ENCODE measurements around the gene C15orf39.
"Not testable (repeated sequence)": the region's sequence is repeated elsewhere in the genome, so short reads cannot be mapped to it uniquely, and the experiment has no call there.

The C15orf39 gene

DNA sequence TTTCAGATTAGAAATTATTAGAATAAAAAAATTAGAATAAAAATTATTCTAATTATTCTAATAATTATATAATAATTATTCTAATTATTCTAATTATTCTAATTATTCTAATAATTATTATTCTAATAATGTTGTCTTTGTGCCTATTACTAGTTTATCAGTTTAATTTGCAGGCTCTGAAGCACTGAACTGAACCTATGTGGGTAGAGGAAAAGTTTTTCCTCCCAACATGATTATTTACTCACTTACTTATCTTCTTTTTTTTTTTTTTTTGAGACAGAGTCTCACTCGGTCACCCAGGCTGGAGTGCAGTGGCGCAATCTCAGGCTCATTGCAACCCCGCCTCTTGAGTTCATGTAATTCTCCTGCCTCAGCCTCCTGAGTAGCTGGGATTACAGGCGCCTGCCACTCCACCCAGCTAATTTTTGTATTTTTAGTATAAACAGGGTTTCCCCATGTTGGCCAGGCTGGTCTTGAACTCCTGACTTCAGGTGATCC lies 39.7 kb upstream of the C15orf39 start:
- Histone ChIP-seq H3K9me3 (ENCODE audit: low read length) (no peaks in the 10 kb centered on the region), H3K9me2 (ENCODE audit: low read depth, low read length) (no peaks in the 10 kb centered on the region), H4K20me1 (ENCODE audit: insufficient read depth, low read length) (no peaks in the 10 kb centered on the region), H2AFZ (ENCODE audit: low read length) (no peak overlapping the region), H3K4me1 (ENCODE audit: insufficient read depth, low read length, severe bottlenecking) (no peaks in the 10 kb centered on the region), H3K79me2 (ENCODE audit: insufficient read depth, low read length) (no peaks in the 10 kb centered on the region), H3K27ac (ENCODE audit: low read depth, low read length, poor library complexity, severe bottlenecking) (no peak overlapping the region), H3K36me3 (ENCODE audit: insufficient read depth, low read length) (no peaks in the 10 kb centered on the region), H3K27me3 (ENCODE audit: insufficient read depth, low read length) (peaks cover 6% of the 10 kb centered on the region; the same call in 1 of the 2 replicates), H3K4me2 (ENCODE audit: low read length) (no peak overlapping the region), H3F3A (ENCODE audit: insufficient read depth, low read length) (no peaks in the 10 kb centered on the region), H3K4me3 (ENCODE audit: low read depth, low read length, poor library complexity, severe bottlenecking) (no peak overlapping the region), H3K9ac (ENCODE audit: low read length) (no peak overlapping the region)
- TF ChIP-seq EZH2 (IDR thresholded peaks at IDR 0.05; ENCODE audit: borderline replicate concordance, low read length), result no peak
- TF ChIP-seq, protein P1, sequence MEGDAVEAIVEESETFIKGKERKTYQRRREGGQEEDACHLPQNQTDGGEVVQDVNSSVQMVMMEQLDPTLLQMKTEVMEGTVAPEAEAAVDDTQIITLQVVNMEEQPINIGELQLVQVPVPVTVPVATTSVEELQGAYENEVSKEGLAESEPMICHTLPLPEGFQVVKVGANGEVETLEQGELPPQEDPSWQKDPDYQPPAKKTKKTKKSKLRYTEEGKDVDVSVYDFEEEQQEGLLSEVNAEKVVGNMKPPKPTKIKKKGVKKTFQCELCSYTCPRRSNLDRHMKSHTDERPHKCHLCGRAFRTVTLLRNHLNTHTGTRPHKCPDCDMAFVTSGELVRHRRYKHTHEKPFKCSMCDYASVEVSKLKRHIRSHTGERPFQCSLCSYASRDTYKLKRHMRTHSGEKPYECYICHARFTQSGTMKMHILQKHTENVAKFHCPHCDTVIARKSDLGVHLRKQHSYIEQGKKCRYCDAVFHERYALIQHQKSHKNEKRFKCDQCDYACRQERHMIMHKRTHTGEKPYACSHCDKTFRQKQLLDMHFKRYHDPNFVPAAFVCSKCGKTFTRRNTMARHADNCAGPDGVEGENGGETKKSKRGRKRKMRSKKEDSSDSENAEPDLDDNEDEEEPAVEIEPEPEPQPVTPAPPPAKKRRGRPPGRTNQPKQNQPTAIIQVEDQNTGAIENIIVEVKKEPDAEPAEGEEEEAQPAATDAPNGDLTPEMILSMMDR (IDR thresholded peaks at IDR 0.05; ENCODE audit: low read length), result no peak

DNA sequence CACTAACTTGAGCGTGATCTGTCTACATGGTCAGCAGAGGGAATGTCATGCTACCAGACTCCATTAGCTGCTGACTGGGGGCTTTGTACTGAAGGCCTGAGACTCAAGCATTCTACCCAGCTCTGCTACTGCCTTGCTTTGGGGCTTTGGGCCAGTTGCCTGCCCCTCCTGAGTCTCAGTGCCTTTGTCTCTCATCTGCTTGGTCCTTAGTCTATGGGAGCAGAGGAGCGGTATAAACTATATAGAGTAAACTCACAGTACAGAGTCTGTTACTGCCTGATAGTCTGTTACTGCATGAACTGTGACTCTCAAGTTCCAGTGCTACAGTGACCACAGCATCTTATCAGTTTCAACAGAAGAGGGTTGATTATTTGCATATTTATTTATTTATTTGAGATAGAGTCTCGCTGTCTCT lies 38.5 kb upstream of the C15orf39 start:
- H3K27me3 ChIP-seq (ENCODE audit: insufficient read depth, low read length), result peaks cover 6% of the 10 kb centered on the region; the same call in 1 of the 2 replicates
- no peaks in the 10 kb centered on the region for H3K36me3 ChIP-seq (ENCODE audit: insufficient read depth, low read length)
- H3K9me2 ChIP-seq (ENCODE audit: low read depth, low read length), result no peaks in the 10 kb centered on the region
- TF ChIP-seq, protein P1 (IDR thresholded peaks at IDR 0.05; ENCODE audit: low read length), result no peak
- TF ChIP-seq EZH2 (IDR thresholded peaks at IDR 0.05; ENCODE audit: borderline replicate concordance, low read length), result no peak
- H3K27ac ChIP-seq (ENCODE audit: low read depth, low read length, poor library complexity, severe bottlenecking), result no peak overlapping the region
- no peaks in the 10 kb centered on the region for H3F3A ChIP-seq (ENCODE audit: insufficient read depth, low read length)
- H2AFZ ChIP-seq (ENCODE audit: low read length), result no peak overlapping the region
- no peaks in the 10 kb centered on the region for H3K79me2 ChIP-seq (ENCODE audit: insufficient read depth, low read length)
- H3K9ac ChIP-seq (ENCODE audit: low read length), result no peak overlapping the region
- no peaks in the 10 kb centered on the region for H3K4me1 ChIP-seq (ENCODE audit: insufficient read depth, low read length, severe bottlenecking)
- no peaks in the 10 kb centered on the region for H4K20me1 ChIP-seq (ENCODE audit: insufficient read depth, low read length)
- H3K9me3 ChIP-seq (ENCODE audit: low read length), result no peaks in the 10 kb centered on the region
- no peak overlapping the region for H3K4me2 ChIP-seq (ENCODE audit: low read length)
- H3K4me3 ChIP-seq (ENCODE audit: low read depth, low read length, poor library complexity, severe bottlenecking), result no peak overlapping the region

DNA sequence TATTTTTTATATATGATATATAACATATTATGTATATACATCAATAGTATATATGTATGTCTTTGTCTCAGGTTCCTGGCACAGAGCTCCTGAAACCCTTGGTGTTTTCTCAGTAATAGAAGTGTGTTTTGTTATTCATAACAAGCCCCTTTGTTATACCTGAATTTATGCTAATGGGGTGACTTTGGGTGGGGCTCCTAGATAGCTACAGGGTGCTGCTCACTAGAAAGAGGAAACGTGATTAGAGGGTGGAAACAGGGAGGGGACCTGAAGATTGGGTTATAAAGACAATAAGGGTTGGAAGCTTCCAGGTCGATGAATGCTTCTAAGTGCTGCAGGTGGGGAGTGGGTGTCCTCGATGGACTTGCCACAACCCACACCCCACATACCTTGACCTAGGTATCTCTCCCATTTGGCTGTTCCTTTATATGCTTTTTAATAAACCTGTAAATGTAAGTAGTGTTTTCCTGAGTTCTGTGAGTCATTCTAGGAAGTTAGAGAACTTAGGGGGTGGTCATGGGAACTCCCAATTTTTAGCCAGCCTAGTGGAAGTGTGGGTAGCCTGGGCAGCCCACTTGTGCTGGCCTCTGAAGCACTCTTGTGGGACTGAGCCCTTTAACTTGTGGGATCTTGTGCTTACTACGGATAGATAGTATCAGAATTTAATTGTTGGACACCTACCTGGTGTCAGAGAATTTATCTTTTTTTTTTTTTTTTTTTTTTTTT lies 36.9 kb upstream of the C15orf39 start:
- no peaks in the 10 kb centered on the region for H3F3A ChIP-seq (ENCODE audit: insufficient read depth, low read length)
- H2AFZ ChIP-seq (ENCODE audit: low read length), result no peak overlapping the region
- H3K79me2 ChIP-seq (ENCODE audit: insufficient read depth, low read length), result no peaks in the 10 kb centered on the region
- no peaks in the 10 kb centered on the region for H4K20me1 ChIP-seq (ENCODE audit: insufficient read depth, low read length)
- no peak overlapping the region for H3K4me2 ChIP-seq (ENCODE audit: low read length)
- no peaks in the 10 kb centered on the region for H3K9me3 ChIP-seq (ENCODE audit: low read length)
- no peak overlapping the region for H3K27ac ChIP-seq (ENCODE audit: low read depth, low read length, poor library complexity, severe bottlenecking)
- H3K36me3 ChIP-seq (ENCODE audit: insufficient read depth, low read length), result no peaks in the 10 kb centered on the region
- no peaks in the 10 kb centered on the region for H3K9me2 ChIP-seq (ENCODE audit: low read depth, low read length)
- H3K4me1 ChIP-seq (ENCODE audit: insufficient read depth, low read length, severe bottlenecking), result no peaks in the 10 kb centered on the region
- no peak overlapping the region for H3K9ac ChIP-seq (ENCODE audit: low read length)
- H3K27me3 ChIP-seq (ENCODE audit: insufficient read depth, low read length), result peaks cover 6% of the 10 kb centered on the region; the same call in 1 of the 2 replicates
- H3K4me3 ChIP-seq (ENCODE audit: low read depth, low read length, poor library complexity, severe bottlenecking), result no peak overlapping the region
- TF ChIP-seq, protein P1 (IDR thresholded peaks at IDR 0.05; ENCODE audit: low read length), result no peak
- no peak for TF ChIP-seq EZH2 (IDR thresholded peaks at IDR 0.05; ENCODE audit: borderline replicate concordance, low read length)

DNA sequence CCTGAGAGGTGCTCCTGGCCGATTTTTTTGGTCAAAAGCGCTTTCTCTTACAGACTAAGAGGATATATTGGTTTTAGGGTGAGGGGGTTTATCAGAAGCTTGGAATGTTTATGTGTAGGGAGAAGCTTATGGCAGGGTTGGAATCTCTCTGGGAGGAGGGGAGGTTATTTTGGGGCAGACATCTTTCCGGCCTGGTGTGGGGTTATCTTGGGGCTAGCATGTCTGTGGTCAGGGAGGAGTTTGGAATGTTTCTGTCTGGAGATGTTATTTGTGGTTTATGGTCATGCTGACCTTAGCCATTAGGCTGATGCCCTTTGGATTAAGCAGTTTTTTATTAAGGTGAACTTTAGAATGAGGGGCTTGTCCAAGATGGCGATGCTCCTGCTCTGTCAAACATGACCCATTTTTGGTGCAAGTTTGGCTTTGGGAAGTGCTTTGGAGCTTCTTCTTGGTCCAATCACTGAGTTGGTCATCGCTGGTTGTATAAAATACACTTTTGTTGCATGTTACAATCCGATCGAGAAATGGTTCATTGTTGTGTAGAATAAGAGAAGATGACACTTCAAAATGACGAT lies 35.1 kb upstream of the C15orf39 start:
- H3K27me3 ChIP-seq (ENCODE audit: insufficient read depth, low read length), result peaks cover 10% of the 10 kb centered on the region; the same call in 1 of the 2 replicates
- H2AFZ ChIP-seq (ENCODE audit: low read length); H3K36me3 ChIP-seq (ENCODE audit: insufficient read depth, low read length); H3K9me3 ChIP-seq (ENCODE audit: low read length); H3K79me2 ChIP-seq (ENCODE audit: insufficient read depth, low read length); H3K9me2 ChIP-seq (ENCODE audit: low read depth, low read length); H3K4me1 ChIP-seq (ENCODE audit: insufficient read depth, low read length, severe bottlenecking); H3K4me2 ChIP-seq (ENCODE audit: low read length); H3K4me3 ChIP-seq (ENCODE audit: low read depth, low read length, poor library complexity, severe bottlenecking); H3F3A ChIP-seq (ENCODE audit: insufficient read depth, low read length); H3K9ac ChIP-seq (ENCODE audit: low read length); H3K27ac ChIP-seq (ENCODE audit: low read depth, low read length, poor library complexity, severe bottlenecking); H4K20me1 ChIP-seq (ENCODE audit: insufficient read depth, low read length): not testable (repeated sequence)

Measured in OCI-LY1 (cell line).